ENCODE measurements around the gene PACSIN1. TPM values are rescaled to one million over a fixed set of nuclear protein-coding genes. Genes with fewer than 3 reads are reported as not detected.

Gene PACSIN1
- polyA plus RNA-seq, 1 donor (not counting 4 experiments of a cell fraction or from before 2014, with no cell fraction given): not detected

DNA sequence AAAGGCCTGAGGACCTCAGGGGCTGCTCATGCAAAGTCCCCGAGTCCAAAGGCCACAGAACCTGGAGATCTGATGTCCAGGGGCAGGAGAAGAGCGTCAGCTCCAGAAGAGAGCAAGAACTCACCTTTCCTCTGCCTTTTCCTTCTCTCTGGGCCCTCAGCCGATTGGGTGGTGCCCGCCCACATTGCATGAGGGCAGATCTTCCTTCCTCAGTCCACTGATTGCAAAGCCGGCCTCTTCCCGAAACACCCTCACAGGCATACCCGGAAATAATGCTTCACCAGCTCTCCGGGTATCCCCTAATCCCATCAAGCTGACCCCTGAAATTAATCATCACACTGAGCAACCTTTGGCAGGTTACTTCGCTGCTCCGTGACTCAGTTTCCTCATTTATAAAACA, 56.9 kb downstream of the PACSIN1 start:
- Histone ChIP-seq H3K27ac (ENCODE audit: control insufficient read depth, insufficient read depth, low read length) (no peak overlapping the region), H3K36me3 (ENCODE audit: control insufficient read depth in 2 of 2, extremely low read depth in 1 of 2, insufficient read depth in 2 of 2, low read length in 2 of 2) (no peaks in the 10 kb centered on the region), H3K9me1 (ENCODE audit: control insufficient read depth, extremely low read depth, insufficient read depth, low read length) (no peaks in the 10 kb centered on the region), H3K27me3 (ENCODE audit: control insufficient read depth, extremely low read depth, insufficient read depth, low read length) (no peaks in the 10 kb centered on the region), H3K79me2 (ENCODE audit: control insufficient read depth, insufficient read depth, low read length) (no peaks in the 10 kb centered on the region), H3K4me2 (ENCODE audit: control insufficient read depth, extremely low read depth, insufficient read depth, low read depth, low read length) (no peak overlapping the region), H4K20me1 (ENCODE audit: control insufficient read depth, extremely low read depth, insufficient read depth, low read length) (no peaks in the 10 kb centered on the region), H2AFZ (ENCODE audit: control insufficient read depth, low read length) (no peak overlapping the region), H3K4me1 (ENCODE audit: control insufficient read depth, extremely low read depth, insufficient read depth, low read length) (no peaks in the 10 kb centered on the region), H3K4me3 (ENCODE audit: control insufficient read depth in 2 of 3, extremely low read depth in 1 of 3, insufficient read depth in 2 of 3, low read depth in 1 of 3, low read length in 3 of 3) (no peak overlapping the region), H3K9ac (ENCODE audit: control insufficient read depth, extremely low read depth, insufficient read depth, low read length) (no peak overlapping the region), H3K9me3 (ENCODE audit: control insufficient read depth, low read depth, low read length) (no peaks in the 10 kb centered on the region)
- no peak for TF ChIP-seq EZH2 (IDR thresholded peaks at IDR 0.05; ENCODE audit: low read length)
- dilution Hi-C loops (cut with MboI; ENCODE audit: extremely low pct_ligation_motif_present, low sequenced_read_pairs): no loop called here
- FAIRE-seq (no peak), DNase-seq (ENCODE audit: low read depth, low spot score) (no peak)

DNA sequence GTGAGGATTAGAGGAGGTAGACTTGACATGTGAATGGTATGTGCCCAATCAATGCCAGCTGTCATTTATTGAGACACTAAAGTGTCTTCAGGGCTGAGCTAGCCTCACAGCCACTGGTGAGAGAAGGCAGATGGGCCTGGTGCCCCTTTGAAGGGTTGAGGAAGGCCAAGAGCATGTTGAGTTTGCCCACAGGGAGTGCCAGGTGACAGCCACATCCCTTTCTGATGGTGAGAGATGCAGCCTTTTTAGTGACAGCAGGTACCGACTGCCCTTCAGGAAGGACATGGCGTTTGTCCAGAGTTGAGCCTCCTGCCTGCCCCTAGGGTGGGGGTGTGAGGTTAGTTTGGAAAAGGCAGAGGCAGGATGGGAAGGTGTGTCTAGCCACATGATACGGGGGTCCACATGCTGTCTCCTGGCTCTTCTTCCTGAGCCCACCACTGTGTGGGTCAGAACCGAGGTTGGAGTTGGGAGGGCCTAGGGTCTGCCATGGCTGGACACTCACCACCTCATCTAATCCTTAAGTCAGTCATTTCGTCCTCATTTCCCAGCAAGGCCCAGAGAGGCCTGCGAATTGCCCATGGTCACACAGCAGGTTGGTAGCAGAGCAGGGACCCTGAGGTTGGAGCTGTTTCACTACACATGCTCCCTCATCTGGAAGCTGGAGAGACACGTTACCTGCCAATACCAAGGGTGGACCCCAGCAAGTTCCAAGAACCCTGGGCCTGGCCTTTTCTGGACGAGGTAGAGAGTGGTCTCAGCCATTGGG, 57.7 kb downstream of the PACSIN1 start:
- no peak for DNase-seq (ENCODE audit: low read depth, low spot score)
- Histone ChIP-seq H4K20me1 (ENCODE audit: control insufficient read depth, extremely low read depth, insufficient read depth, low read length) (no peaks in the 10 kb centered on the region), H3K4me3 (ENCODE audit: control insufficient read depth in 2 of 3, extremely low read depth in 1 of 3, insufficient read depth in 2 of 3, low read depth in 1 of 3, low read length in 3 of 3) (no peak overlapping the region), H3K79me2 (ENCODE audit: control insufficient read depth, insufficient read depth, low read length) (no peaks in the 10 kb centered on the region), H3K4me1 (ENCODE audit: control insufficient read depth, extremely low read depth, insufficient read depth, low read length) (no peaks in the 10 kb centered on the region), H3K9me1 (ENCODE audit: control insufficient read depth, extremely low read depth, insufficient read depth, low read length) (no peaks in the 10 kb centered on the region), H3K9me3 (ENCODE audit: control insufficient read depth, low read depth, low read length) (no peaks in the 10 kb centered on the region), H3K9ac (ENCODE audit: control insufficient read depth, extremely low read depth, insufficient read depth, low read length) (no peak overlapping the region), H3K27ac (ENCODE audit: control insufficient read depth, insufficient read depth, low read length) (no peak overlapping the region), H3K27me3 (ENCODE audit: control insufficient read depth, extremely low read depth, insufficient read depth, low read length) (no peaks in the 10 kb centered on the region), H3K36me3 (ENCODE audit: control insufficient read depth in 2 of 2, extremely low read depth in 1 of 2, insufficient read depth in 2 of 2, low read length in 2 of 2) (no peaks in the 10 kb centered on the region), H3K4me2 (ENCODE audit: control insufficient read depth, extremely low read depth, insufficient read depth, low read depth, low read length) (no peak overlapping the region), H2AFZ (ENCODE audit: control insufficient read depth, low read length) (no peak overlapping the region)
- dilution Hi-C loops (cut with MboI; ENCODE audit: extremely low pct_ligation_motif_present, low sequenced_read_pairs): no loop called here
- FAIRE-seq: no peak
- TF ChIP-seq, protein P1, sequence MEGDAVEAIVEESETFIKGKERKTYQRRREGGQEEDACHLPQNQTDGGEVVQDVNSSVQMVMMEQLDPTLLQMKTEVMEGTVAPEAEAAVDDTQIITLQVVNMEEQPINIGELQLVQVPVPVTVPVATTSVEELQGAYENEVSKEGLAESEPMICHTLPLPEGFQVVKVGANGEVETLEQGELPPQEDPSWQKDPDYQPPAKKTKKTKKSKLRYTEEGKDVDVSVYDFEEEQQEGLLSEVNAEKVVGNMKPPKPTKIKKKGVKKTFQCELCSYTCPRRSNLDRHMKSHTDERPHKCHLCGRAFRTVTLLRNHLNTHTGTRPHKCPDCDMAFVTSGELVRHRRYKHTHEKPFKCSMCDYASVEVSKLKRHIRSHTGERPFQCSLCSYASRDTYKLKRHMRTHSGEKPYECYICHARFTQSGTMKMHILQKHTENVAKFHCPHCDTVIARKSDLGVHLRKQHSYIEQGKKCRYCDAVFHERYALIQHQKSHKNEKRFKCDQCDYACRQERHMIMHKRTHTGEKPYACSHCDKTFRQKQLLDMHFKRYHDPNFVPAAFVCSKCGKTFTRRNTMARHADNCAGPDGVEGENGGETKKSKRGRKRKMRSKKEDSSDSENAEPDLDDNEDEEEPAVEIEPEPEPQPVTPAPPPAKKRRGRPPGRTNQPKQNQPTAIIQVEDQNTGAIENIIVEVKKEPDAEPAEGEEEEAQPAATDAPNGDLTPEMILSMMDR (optimal IDR thresholded peaks at IDR 0.05 in 1 of 3, IDR thresholded peaks at IDR 0.05 in 1 of 3, conservative IDR thresholded peaks at IDR 0.05 in 1 of 3; ENCODE audit: extremely low read depth in 1 of 3, insufficient read depth in 2 of 3, low read length in 3 of 3): no peak
- no peak for TF ChIP-seq EZH2 (IDR thresholded peaks at IDR 0.05; ENCODE audit: low read length)

Measured in keratinocyte (primary cell).